Urothelium cell line (cell line): ENCODE data around the gene FBXL13.
"Not testable (repeated sequence)": the region's sequence is repeated elsewhere in the genome, so short reads cannot be mapped to it uniquely, and the experiment has no call there.

Source experiments
- DNase-seq: peaks from one replicate; pipeline ENCODE4 v3.0.0; 2011; ENCODE audit warnings: low spot score, mixed read lengths
- FAIRE-seq: peaks from 2 replicates; lab custom pipeline; 2011; peaks lifted over from hg19 to GRCh38; lab: Jason Lieb, UNC

FBXL13 gene

DNA sequence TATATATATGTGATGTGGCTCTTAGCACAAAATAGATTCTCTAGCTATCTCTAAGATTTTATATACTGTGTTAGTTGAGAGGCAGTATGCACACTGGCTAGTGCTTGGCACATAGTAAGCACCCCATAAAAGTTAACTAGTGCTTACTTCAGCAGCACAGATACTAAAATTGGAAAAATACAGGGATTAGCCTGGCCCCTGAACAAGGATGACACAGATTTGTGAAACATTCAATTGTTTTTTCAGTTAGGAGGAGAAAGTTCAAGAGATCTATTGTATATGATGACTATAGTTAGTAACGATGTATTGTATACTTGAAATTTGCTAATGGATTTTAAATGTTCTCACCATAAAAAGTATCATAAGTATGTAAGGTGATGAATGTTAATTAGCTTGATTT, 240.1 kb downstream of the FBXL13 start:
- FAIRE-seq: no peak
- DNase-seq: no peak

DNA sequence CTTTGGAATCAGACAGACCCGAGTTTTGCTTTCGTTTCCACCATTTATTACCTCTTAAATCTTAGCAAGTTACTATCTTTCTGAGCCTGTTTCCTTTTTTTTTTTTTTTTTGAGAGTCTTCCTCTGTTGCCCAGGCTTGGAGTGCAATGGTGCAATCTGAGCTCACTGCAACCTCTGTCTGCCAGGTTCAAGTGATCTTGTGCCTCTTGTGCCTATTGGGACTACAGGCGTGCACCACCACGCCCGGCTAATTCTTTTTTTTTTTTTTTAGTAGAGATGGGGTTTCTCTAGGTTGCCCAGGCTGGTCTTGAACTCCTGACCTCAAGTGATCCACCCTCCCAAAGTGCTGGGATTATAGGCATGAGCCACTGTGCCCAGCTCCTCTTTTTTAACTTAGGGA, 241.3 kb downstream of the FBXL13 start:
- DNase-seq: no peak

DNA sequence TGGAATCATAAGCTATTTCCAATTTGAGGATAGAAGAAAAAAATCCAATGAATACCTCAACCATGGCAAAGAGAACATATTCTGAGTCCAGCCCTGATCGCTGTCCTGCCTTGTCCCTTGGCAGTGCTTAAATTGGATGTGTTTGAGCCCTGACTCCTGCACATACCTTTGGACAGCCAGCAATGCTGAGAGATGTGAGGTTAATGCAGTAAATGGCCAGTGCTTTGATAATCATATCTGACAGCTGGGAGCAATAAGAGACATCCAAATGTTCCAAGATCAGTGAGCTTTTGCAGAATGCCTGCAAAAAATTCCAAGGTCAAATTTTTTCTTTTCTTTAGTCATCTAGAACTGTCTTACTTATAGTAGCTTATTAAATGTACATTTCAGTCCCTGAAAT, 241.9 kb downstream of the FBXL13 start:
- FAIRE-seq (peak; percentile 76), DNase-seq (no peak)

More for the DNA sequence above, 241.3 kb downstream of the FBXL13 start:
- FAIRE-seq: no peak

GRCh38 chr7:102830197-102830596, 244.4 kb downstream of the FBXL13 start:
- no peak for DNase-seq
- FAIRE-seq: no peak

- FAIRE-seq (peak; percentile 23), DNase-seq (no peak)
Measured at GRCh38 chr7:102829075-102829474, 245.5 kb downstream of the FBXL13 start.

GRCh38 chr7:102828286-102828685, 246.3 kb downstream of the FBXL13 start:
- FAIRE-seq (no peak), DNase-seq (no peak)

DNA sequence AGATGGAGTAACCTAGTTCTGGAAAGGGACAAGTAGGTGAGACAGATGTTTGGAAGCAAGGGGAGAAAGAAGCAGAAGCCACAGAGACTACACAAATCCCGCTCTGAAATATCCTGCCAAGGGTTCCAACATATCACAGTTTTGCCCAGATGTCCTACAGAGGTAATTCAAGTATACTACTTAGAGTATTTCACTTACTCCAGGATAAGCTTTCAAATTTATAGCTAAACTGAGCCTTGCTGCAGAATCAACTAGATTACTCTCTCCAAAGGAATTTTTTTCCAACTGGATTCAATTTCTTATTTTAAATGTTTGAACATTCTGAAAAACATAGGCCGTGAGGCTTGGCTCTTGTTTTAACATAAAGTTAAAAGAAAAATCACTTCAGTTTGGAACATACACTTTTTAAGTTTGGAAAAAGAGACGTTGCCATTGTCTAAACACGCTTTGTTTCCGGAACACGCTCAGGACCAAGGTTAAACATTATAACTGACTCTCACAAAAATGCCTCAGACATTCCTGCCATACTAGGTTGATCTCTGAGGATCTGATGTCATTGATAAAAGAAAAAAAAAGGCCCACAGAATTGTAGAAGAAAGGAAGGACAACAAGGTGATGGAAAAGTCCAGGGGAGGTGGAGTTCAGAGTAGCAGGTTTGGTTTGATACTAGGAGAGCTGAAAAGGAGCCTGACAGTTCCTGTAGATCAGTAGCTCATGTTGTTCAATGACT, 251.0 kb downstream of the FBXL13 start:
- FAIRE-seq: no peak
- DNase-seq: no peak

DNA sequence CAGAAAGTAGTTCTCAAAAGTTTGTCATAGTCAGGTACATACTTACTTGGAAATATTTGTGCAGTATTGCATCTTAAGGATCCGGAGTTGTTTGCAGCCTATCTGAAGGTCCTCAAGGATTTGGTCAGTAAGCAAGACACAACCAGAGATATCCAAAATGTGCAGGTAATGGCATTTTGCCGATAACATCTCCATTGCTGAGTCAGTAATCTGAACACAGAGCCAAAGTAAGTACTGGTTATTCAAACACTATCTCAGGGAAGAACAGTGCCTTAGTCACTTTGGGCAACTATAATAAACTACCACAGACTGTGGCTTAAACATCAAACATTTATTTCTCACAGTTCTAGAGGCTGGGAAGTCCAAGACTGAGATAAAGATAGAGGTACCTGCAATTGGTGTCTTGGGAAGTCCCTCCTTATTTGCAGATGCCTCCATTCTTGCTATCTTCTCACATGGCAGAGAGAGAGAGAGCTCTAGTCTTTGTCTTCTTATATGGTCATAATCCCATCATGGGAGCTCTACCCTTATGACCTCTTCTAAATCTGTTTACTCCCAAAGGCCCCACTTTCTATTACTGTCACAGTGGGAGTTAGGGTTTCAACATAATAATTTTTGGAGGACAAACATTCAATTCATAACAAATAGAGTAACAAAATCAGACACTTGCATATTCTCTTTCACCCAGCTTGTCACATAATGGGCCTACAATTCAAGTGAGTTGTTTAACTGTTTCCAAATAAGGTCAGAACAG, 252.4 kb downstream of the FBXL13 start:
- FAIRE-seq (no peak), DNase-seq (no peak)

DNA sequence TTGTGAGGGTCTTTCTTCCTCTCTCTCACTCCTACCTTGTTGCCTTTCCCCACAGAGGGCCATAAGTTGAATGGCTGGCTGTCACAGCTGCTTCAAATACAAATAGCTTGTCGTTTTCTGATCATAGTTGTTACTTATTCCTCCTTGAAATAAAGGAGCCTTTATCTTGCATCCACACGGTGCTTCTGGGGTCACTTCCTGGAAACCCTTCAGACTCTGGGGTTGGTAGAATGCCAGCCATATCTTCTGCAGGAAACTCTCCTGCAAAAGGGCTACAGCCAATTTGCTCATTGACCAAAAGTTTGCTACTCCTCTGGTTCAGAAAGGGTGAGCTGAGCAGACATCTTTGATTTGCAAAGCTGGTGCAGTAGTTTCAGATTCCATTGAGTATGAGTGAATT, 255.4 kb downstream of the FBXL13 start:
- FAIRE-seq: no peak
- DNase-seq: no peak

- DNase-seq: no peak
- no peak for FAIRE-seq
Measured at GRCh38 chr7:102817616-102818573, 256.7 kb downstream of the FBXL13 start.

- FAIRE-seq: no peak
- DNase-seq: no peak
Measured at GRCh38 chr7:102814025-102814471, 260.5 kb downstream of the FBXL13 start.

GRCh38 chr7:102813191-102814024, 261.2 kb downstream of the FBXL13 start:
- DNase-seq (no peak), FAIRE-seq (no peak)

GRCh38 chr7:102811942-102812678, 262.5 kb downstream of the FBXL13 start:
- FAIRE-seq (no peak), DNase-seq (no peak)

DNA sequence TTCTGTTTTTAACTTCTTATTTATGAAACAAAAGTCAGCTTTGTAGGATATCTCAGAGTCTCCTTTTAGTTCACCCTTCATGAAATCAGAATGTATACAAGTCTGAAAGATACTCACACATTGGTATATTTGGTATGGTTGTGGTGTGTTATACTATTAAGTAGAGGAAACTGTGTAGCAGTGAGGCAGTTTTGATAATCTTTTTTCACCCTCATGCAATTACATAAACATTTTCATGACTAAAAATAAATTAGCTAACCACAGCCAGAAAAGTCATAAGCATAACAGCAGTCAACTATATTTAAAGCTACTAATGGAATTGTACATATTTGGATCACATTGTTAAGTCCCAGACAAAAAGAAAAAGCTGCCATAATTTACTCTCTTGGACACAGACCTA, 263.7 kb downstream of the FBXL13 start:
- DNase-seq: no peak
- FAIRE-seq: no peak

- FAIRE-seq (no peak), DNase-seq (no peak)
Measured at GRCh38 chr7:102806613-102807012, 268.0 kb downstream of the FBXL13 start.

DNA sequence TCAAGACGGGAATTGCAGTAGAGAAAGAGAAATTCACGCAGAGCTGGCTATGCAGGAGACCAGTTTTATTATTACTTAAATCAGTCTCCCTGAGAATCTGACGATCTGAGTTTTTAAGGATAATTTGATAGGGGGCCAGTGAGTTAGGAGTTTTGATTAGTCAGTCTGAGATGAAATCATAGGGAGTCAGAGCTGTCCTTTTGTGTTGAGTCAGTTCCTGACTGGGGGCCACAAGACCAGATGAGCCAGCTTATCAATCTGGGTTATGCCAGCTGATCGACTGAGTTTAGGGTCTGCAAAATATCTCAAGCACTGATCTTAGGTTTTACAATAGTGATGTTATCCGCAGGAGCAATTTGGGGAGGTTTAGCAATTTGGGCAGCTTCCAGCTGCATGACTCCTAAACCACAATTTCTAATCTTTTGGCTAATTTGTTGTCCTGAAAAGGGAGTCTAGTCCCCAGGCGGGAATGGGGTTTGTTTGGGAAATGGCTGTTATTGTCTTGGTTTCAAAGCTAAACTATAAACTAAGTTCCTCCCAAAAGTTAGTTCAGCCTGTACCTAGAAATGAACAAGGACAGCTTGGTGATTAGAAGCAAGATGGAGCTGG, 278.5 kb downstream of the FBXL13 start:
- FAIRE-seq, DNase-seq: not testable (repeated sequence)

DNA sequence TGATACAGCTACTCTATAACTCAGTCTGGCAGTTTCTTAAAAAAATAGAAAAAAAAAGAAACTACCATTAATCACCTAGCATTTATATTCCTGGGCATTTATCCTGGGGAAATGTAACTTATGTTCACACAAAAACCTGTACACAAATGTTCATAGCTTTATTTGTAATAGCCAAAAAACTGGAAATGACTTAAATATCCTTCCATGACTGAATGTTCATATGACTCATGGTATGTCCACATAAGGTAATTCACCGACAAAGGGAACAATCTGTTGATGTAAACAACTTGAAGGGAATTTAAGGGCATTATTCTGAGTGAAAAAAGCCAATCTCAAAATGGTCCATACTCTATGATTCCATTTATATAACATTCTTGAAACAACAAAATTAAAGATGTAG, 280.0 kb downstream of the FBXL13 start:
- FAIRE-seq: peak; percentile 85
- not testable (repeated sequence) for DNase-seq

GRCh38 chr7:102791831-102792230, 282.8 kb downstream of the FBXL13 start:
- not testable (repeated sequence) for FAIRE-seq, DNase-seq

DNA sequence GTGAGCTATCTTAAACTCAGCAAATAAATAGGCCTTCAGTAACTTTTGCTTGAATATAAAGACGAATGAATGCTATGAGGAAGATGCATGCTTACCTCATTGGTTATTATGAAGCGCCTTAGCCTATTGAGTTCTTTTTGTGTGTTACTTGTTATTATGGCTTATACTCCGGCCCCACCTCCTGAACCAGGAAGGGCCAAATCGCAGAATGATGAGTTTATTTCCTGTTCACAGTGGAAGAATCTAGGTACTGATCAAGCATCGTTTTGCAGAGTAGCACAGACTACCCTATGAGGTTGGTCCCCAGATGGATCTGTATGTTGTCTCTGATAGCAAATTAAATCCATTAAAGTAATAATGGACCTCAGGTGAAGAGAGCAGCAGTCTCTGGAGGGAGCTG, 283.2 kb downstream of the FBXL13 start:
- DNase-seq: not testable (repeated sequence)
- FAIRE-seq: peak; percentile 44
